Measurements from ENCODE around the gene PTGFRN. TPM values are rescaled to one million over a fixed set of nuclear protein-coding genes. Genes with fewer than 3 reads are reported as not detected.
A peak's percentile ranks its signal among the peaks of the same experiment; 100 is the strongest.
"Not testable (repeated sequence)": the region's sequence is repeated elsewhere in the genome, so short reads cannot be mapped to it uniquely, and the experiment has no call there.

The PTGFRN gene
- polyA plus RNA-seq, result 10 to 100 TPM; 25.9 to 37.2 TPM

- no peaks in the 10 kb centered on the region for H3K36me3 ChIP-seq (ENCODE audit: control insufficient read depth in 2 of 2, insufficient read depth in 2 of 2, low read length in 1 of 2)
- H3K9me3 ChIP-seq (ENCODE audit: control insufficient read depth in 2 of 2, insufficient read depth in 1 of 2, low read depth in 1 of 2, low read length in 1 of 2), result no peaks in the 10 kb centered on the region
- H3K27ac ChIP-seq (ENCODE audit: low read depth in 2 of 2, low read length in 1 of 2), result peak within 1 kb of the TSS; percentile 89 to 91
- peak within 1 kb of the TSS; percentile 86 to 89 for H3K4me3 ChIP-seq (ENCODE audit: low read depth in 1 of 2, low read length in 2 of 2)
- H3K27me3 ChIP-seq (ENCODE audit: control insufficient read depth in 1 of 2, insufficient read depth in 2 of 2, low read length in 2 of 2), result no peaks in the 10 kb centered on the region
- WGBS, 2 donors, result 5% methylated on average over 65 to 86 of the region's 86 CpGs
- H3K4me1 ChIP-seq (ENCODE audit: control insufficient read depth in 2 of 2, insufficient read depth in 2 of 2, low read length in 1 of 2), result peaks cover 0 to 16% of the 10 kb centered on the region in 2 donors
Measured at GRCh38 chr1:116909512-116910378, at the start of gene PTGFRN. TSS of gene PTGFRN (plus strand) at chr1:116909916. CDS start at chr1:116910204, 288 bp downstream.

- H3K4me3 ChIP-seq (ENCODE audit: low read depth in 1 of 2, low read length in 2 of 2); H3K27ac ChIP-seq (ENCODE audit: low read depth in 2 of 2, low read length in 1 of 2); H3K27me3 ChIP-seq (ENCODE audit: control insufficient read depth in 1 of 2, insufficient read depth in 2 of 2, low read length in 2 of 2); H3K9me3 ChIP-seq (ENCODE audit: control insufficient read depth in 2 of 2, insufficient read depth in 1 of 2, low read depth in 1 of 2, low read length in 1 of 2); H3K36me3 ChIP-seq (ENCODE audit: control insufficient read depth in 2 of 2, insufficient read depth in 2 of 2, low read length in 1 of 2); H3K4me1 ChIP-seq (ENCODE audit: control insufficient read depth in 2 of 2, insufficient read depth in 2 of 2, low read length in 1 of 2): not testable (repeated sequence)
- 79 to 86% methylated on average over 2 of the region's 2 CpGs for WGBS, 2 donors
Measured at GRCh38 chr1:116860167-116860566, 49.5 kb upstream of the PTGFRN start.

GRCh38 chr1:116861137-116861536 lies 48.6 kb upstream of the PTGFRN start:
- WGBS, 2 donors, result 94% methylated on average over 3 of the region's 3 CpGs
- no peaks in the 10 kb centered on the region for H3K36me3 ChIP-seq (ENCODE audit: control insufficient read depth in 2 of 2, insufficient read depth in 2 of 2, low read length in 1 of 2)
- no peaks in the 10 kb centered on the region for H3K4me1 ChIP-seq (ENCODE audit: control insufficient read depth in 2 of 2, insufficient read depth in 2 of 2, low read length in 1 of 2)
- H3K4me3 ChIP-seq (ENCODE audit: low read depth in 1 of 2, low read length in 2 of 2), result no peak overlapping the region
- no peaks in the 10 kb centered on the region for H3K27me3 ChIP-seq (ENCODE audit: control insufficient read depth in 1 of 2, insufficient read depth in 2 of 2, low read length in 2 of 2)
- no peaks in the 10 kb centered on the region for H3K9me3 ChIP-seq (ENCODE audit: control insufficient read depth in 2 of 2, insufficient read depth in 1 of 2, low read depth in 1 of 2, low read length in 1 of 2)
- H3K27ac ChIP-seq (ENCODE audit: low read depth in 2 of 2, low read length in 1 of 2), result no peak overlapping the region

- H3K27me3 ChIP-seq (ENCODE audit: control insufficient read depth in 1 of 2, insufficient read depth in 2 of 2, low read length in 2 of 2); H3K9me3 ChIP-seq (ENCODE audit: control insufficient read depth in 2 of 2, insufficient read depth in 1 of 2, low read depth in 1 of 2, low read length in 1 of 2); H3K4me1 ChIP-seq (ENCODE audit: control insufficient read depth in 2 of 2, insufficient read depth in 2 of 2, low read length in 1 of 2); H3K27ac ChIP-seq (ENCODE audit: low read depth in 2 of 2, low read length in 1 of 2); H3K4me3 ChIP-seq (ENCODE audit: low read depth in 1 of 2, low read length in 2 of 2); H3K36me3 ChIP-seq (ENCODE audit: control insufficient read depth in 2 of 2, insufficient read depth in 2 of 2, low read length in 1 of 2): not testable (repeated sequence)
- WGBS, 2 donors, result 84 to 88% methylated on average over 3 of the region's 3 CpGs
Measured at GRCh38 chr1:116863031-116863430, 46.7 kb upstream of the PTGFRN start.

GRCh38 chr1:116866478-116866877 lies 43.2 kb upstream of the PTGFRN start:
- 91 to 94% methylated on average over 2 of the region's 2 CpGs for WGBS, 2 donors
- H3K4me3 ChIP-seq (ENCODE audit: low read depth in 1 of 2, low read length in 2 of 2); H3K4me1 ChIP-seq (ENCODE audit: control insufficient read depth in 2 of 2, insufficient read depth in 2 of 2, low read length in 1 of 2); H3K9me3 ChIP-seq (ENCODE audit: control insufficient read depth in 2 of 2, insufficient read depth in 1 of 2, low read depth in 1 of 2, low read length in 1 of 2); H3K27me3 ChIP-seq (ENCODE audit: control insufficient read depth in 1 of 2, insufficient read depth in 2 of 2, low read length in 2 of 2); H3K27ac ChIP-seq (ENCODE audit: low read depth in 2 of 2, low read length in 1 of 2); H3K36me3 ChIP-seq (ENCODE audit: control insufficient read depth in 2 of 2, insufficient read depth in 2 of 2, low read length in 1 of 2): not testable (repeated sequence)

GRCh38 chr1:116868385-116868784 lies 41.3 kb upstream of the PTGFRN start:
- Histone ChIP-seq H3K27me3 (ENCODE audit: control insufficient read depth in 1 of 2, insufficient read depth in 2 of 2, low read length in 2 of 2) (no peaks in the 10 kb centered on the region), H3K27ac (ENCODE audit: low read depth in 2 of 2, low read length in 1 of 2) (no peak overlapping the region), H3K9me3 (ENCODE audit: control insufficient read depth in 2 of 2, insufficient read depth in 1 of 2, low read depth in 1 of 2, low read length in 1 of 2) (no peaks in the 10 kb centered on the region), H3K4me1 (ENCODE audit: control insufficient read depth in 2 of 2, insufficient read depth in 2 of 2, low read length in 1 of 2) (no peaks in the 10 kb centered on the region), H3K4me3 (ENCODE audit: low read depth in 1 of 2, low read length in 2 of 2) (no peak overlapping the region), H3K36me3 (ENCODE audit: control insufficient read depth in 2 of 2, insufficient read depth in 2 of 2, low read length in 1 of 2) (no peaks in the 10 kb centered on the region)
- WGBS, 2 donors, result 63 to 67% methylated on average over 3 of the region's 3 CpGs

GRCh38 chr1:116869611-116870010 lies 40.1 kb upstream of the PTGFRN start:
- WGBS, 2 donors, result 98 to 99% methylated on average over 4 of the region's 4 CpGs
- no peaks in the 10 kb centered on the region for H3K36me3 ChIP-seq (ENCODE audit: control insufficient read depth in 2 of 2, insufficient read depth in 2 of 2, low read length in 1 of 2)
- no peak overlapping the region for H3K27ac ChIP-seq (ENCODE audit: low read depth in 2 of 2, low read length in 1 of 2)
- H3K9me3 ChIP-seq (ENCODE audit: control insufficient read depth in 2 of 2, insufficient read depth in 1 of 2, low read depth in 1 of 2, low read length in 1 of 2), result no peaks in the 10 kb centered on the region
- H3K27me3 ChIP-seq (ENCODE audit: control insufficient read depth in 1 of 2, insufficient read depth in 2 of 2, low read length in 2 of 2), result no peaks in the 10 kb centered on the region
- H3K4me3 ChIP-seq (ENCODE audit: low read depth in 1 of 2, low read length in 2 of 2), result no peak overlapping the region
- no peaks in the 10 kb centered on the region for H3K4me1 ChIP-seq (ENCODE audit: control insufficient read depth in 2 of 2, insufficient read depth in 2 of 2, low read length in 1 of 2)

GRCh38 chr1:116870300-116870699 lies 39.4 kb upstream of the PTGFRN start:
- H3K27me3 ChIP-seq (ENCODE audit: control insufficient read depth in 1 of 2, insufficient read depth in 2 of 2, low read length in 2 of 2), result no peaks in the 10 kb centered on the region
- no peak overlapping the region for H3K27ac ChIP-seq (ENCODE audit: low read depth in 2 of 2, low read length in 1 of 2)
- H3K9me3 ChIP-seq (ENCODE audit: control insufficient read depth in 2 of 2, insufficient read depth in 1 of 2, low read depth in 1 of 2, low read length in 1 of 2), result no peaks in the 10 kb centered on the region
- H3K4me3 ChIP-seq (ENCODE audit: low read depth in 1 of 2, low read length in 2 of 2), result no peak overlapping the region
- 78% methylated on average over 7 of the region's 7 CpGs for WGBS, 2 donors
- H3K4me1 ChIP-seq (ENCODE audit: control insufficient read depth in 2 of 2, insufficient read depth in 2 of 2, low read length in 1 of 2), result peaks cover 0 to 4% of the 10 kb centered on the region in 2 donors
- no peaks in the 10 kb centered on the region for H3K36me3 ChIP-seq (ENCODE audit: control insufficient read depth in 2 of 2, insufficient read depth in 2 of 2, low read length in 1 of 2)

GRCh38 chr1:116871779-116872146 lies 38.0 kb upstream of the PTGFRN start:
- no peak overlapping the region for H3K4me3 ChIP-seq (ENCODE audit: low read depth in 1 of 2, low read length in 2 of 2)
- WGBS, 2 donors, result 68 to 71% methylated on average over 4 of the region's 4 CpGs
- no peak overlapping the region for H3K27ac ChIP-seq (ENCODE audit: low read depth in 2 of 2, low read length in 1 of 2)

GRCh38 chr1:116873680-116874271 lies 35.9 kb upstream of the PTGFRN start:
- Histone ChIP-seq H3K27me3 (ENCODE audit: control insufficient read depth in 1 of 2, insufficient read depth in 2 of 2, low read length in 2 of 2) (no peaks in the 10 kb centered on the region), H3K27ac (ENCODE audit: low read depth in 2 of 2, low read length in 1 of 2) (no peak overlapping the region), H3K4me3 (ENCODE audit: low read depth in 1 of 2, low read length in 2 of 2) (no peak overlapping the region), H3K4me1 (ENCODE audit: control insufficient read depth in 2 of 2, insufficient read depth in 2 of 2, low read length in 1 of 2) (peaks cover 0 to 7% of the 10 kb centered on the region in 2 donors), H3K36me3 (ENCODE audit: control insufficient read depth in 2 of 2, insufficient read depth in 2 of 2, low read length in 1 of 2) (no peaks in the 10 kb centered on the region), H3K9me3 (ENCODE audit: control insufficient read depth in 2 of 2, insufficient read depth in 1 of 2, low read depth in 1 of 2, low read length in 1 of 2) (no peaks in the 10 kb centered on the region)
- WGBS, 2 donors, result 54 to 59% methylated on average over 6 of the region's 6 CpGs

More at GRCh38 chr1:116871779-116872146, 38.0 kb upstream of the PTGFRN start:
- Histone ChIP-seq H3K36me3 (ENCODE audit: control insufficient read depth in 2 of 2, insufficient read depth in 2 of 2, low read length in 1 of 2) (no peaks in the 10 kb centered on the region), H3K9me3 (ENCODE audit: control insufficient read depth in 2 of 2, insufficient read depth in 1 of 2, low read depth in 1 of 2, low read length in 1 of 2) (no peaks in the 10 kb centered on the region), H3K27me3 (ENCODE audit: control insufficient read depth in 1 of 2, insufficient read depth in 2 of 2, low read length in 2 of 2) (no peaks in the 10 kb centered on the region), H3K4me1 (ENCODE audit: control insufficient read depth in 2 of 2, insufficient read depth in 2 of 2, low read length in 1 of 2) (peaks cover 0 to 7% of the 10 kb centered on the region in 2 donors)
